HG03439 (cell line): ENCODE results near the gene SLC22A7.
A peak's percentile ranks its signal among the peaks of the same experiment; 100 is the strongest.
"Not testable (repeated sequence)": the region's sequence is repeated elsewhere in the genome, so short reads cannot be mapped to it uniquely, and the experiment has no call there.

Source experiments
- ATAC-seq: cut with Tn5 transposase; IDR thresholded peaks from one replicate; pipeline ENCODE4 v1.9.1; 2021; ENCODE audit warnings: mild to moderate bottlenecking, moderate library complexity; ENCODE audit not compliant: unreplicated experiment

SLC22A7 gene

DNA sequence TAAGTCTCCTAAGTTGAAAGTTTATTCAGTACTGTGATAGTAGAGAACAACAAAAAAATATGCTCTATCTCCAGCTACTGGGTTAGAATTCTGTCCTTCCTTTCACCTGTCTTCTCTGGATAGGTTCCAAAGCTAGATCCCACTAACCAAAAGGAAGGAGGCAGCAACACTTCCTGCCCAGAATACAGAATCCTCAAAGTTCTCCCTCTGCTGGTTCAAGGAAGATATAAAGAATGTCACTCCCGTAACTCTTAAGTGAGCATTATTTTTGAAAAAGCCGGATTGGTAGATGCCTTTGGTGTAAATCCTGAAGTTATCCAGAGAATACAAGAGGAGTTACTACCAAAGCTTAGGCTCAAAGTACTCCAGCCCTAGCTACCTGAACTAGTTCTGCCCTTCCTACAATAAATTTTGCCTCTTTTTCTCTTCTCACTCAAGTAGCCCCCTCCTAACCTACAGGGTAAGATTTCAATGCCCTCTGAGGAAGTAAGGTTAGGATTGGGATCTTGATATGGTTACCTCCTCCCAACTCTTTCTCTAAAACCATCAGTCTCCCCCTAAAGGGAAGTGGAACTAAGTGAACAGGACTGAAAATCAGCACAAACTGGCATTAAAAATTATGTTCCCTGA is 36.5 kb downstream of the SLC22A7 start:
- ATAC-seq, result no peak

- ATAC-seq, result no peak
Measured at GRCh38 chr6:43335469-43335868, 37.4 kb downstream of the SLC22A7 start.

DNA sequence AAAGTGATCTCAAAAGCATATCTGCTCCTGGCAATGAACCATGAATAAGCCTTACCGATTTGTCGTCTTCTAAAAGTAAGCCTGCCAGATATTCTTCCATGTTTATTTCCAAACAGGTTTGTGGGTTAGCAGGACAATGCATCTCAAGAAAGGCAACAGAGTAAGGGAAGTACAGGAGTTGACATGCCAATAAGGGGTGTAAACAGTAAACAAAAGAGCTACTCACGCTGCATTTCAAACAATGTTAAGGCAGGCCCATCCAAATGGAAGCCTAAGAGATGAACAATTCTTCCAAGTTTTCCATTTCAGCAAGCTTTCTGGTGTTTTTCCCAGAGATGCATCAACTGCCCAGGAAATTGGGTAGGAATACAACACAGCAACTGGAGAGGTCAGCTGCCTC is 38.3 kb downstream of the SLC22A7 start:
- no peak for ATAC-seq

DNA sequence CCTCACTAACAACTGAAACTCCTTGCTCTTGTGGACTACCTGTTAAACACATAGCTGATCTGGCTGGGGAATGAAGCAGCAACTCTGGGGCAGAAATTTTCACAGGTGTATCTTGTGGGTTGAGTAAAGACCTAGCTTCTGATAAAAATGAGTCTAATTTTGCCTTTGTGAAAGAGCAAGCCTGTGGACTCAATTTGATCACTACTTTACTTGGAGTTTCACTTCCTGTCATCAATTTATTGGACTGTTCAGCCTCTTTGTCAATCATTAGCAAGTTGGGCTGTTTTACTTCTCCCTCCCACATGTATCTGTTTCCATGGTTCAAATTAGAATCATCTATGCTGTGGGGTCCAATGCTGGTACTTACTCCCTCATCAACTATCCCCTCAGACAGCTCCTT is 40.2 kb downstream of the SLC22A7 start:
- peak; percentile 38 for ATAC-seq

GRCh38 chr6:43339168-43339567 is 41.1 kb downstream of the SLC22A7 start:
- ATAC-seq, result peak; percentile 58

DNA sequence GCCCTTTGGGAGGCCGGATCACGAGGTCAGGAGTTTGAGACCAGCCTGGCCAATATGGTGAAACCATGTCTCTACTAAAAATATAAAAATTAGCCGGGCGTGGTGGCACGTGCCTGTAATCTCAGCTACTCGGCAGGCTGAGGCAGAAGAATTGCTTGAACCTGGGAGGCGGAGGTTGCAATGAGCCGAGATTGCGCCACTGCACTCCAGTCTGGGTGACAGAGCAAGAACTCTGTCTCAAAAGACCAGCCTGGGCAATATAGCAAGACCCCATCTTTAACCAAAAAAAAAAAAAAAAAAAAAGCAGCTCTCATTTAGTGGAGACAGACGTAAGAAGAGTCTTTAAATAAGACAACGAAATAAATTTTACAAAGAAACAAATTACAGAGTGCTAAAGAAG is 48.2 kb downstream of the SLC22A7 start:
- not testable (repeated sequence) for ATAC-seq

- no peak for ATAC-seq
Measured at GRCh38 chr6:43347021-43347420, 49.0 kb downstream of the SLC22A7 start.

DNA sequence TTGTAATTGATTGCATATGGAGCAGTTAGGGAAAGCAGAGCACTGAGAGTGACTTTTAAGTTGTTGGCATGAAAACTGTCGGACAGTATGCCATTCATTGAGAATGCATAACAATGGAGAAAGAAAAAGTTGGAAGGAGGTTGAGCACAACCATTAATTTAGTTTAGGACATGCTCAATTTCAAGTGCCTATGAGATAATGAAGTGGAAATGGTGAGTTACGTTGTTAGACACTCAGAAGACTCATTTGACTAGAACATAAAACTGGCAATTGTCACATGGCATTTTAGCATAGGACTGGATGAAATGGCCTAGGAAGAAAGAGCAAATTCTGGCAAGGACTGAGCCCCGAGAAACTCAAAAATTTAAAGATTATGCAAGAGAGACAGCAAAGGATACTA is 49.4 kb downstream of the SLC22A7 start:
- no peak for ATAC-seq

GRCh38 chr6:43351951-43352350 is 53.9 kb downstream of the SLC22A7 start:
- not testable (repeated sequence) for ATAC-seq
